ENCODE measurements around the gene SNF8. TPM values are rescaled to one million over a fixed set of nuclear protein-coding genes. Genes with fewer than 3 reads are reported as not detected.

The SNF8 gene
- total and polyA plus RNA-seq, 9 of the 15 experiments (the other 6 are each of a cell fraction or from before 2014, with no cell fraction given), result 6.9 to 149 (median 117) TPM

- TF ChIP-seq PATZ1 (CRISPR knock-in tag; IDR thresholded peaks at IDR 0.05; ENCODE audit: borderline replicate concordance) (no peak), ZNF384 (IDR thresholded peaks at IDR 0.05; ENCODE audit: low read depth, low read length) (no peak), SMAD3 (CRISPR knock-in tag; conservative IDR thresholded peaks at IDR 0.05) (no peak), ZNF311 (CRISPR knock-in tag; IDR thresholded peaks at IDR 0.05) (no peak), RBM17 (IDR thresholded peaks at IDR 0.05; ENCODE audit: borderline replicate concordance, low read depth, low read length) (no peak), NR1H2 (CRISPR knock-in tag; IDR thresholded peaks at IDR 0.05) (no peak), CCAR2 (IDR thresholded peaks at IDR 0.05; ENCODE audit: low read depth, low read length) (no peak), BRD9 (IDR thresholded peaks at IDR 0.05; ENCODE audit: low read depth, partially characterized antibody) (no peak), ZNF398 (CRISPR knock-in tag; IDR thresholded peaks at IDR 0.05) (no peak), DACH1 (IDR thresholded peaks at IDR 0.05; ENCODE audit: partially characterized antibody) (no peak), ZNF224 (CRISPR knock-in tag; IDR thresholded peaks at IDR 0.05) (no peak), ELF2 (CRISPR knock-in tag; IDR thresholded peaks at IDR 0.05) (no peak), E2F6 (IDR thresholded peaks at IDR 0.05; ENCODE audit: borderline replicate concordance in 1 of 2, extremely low read depth in 1 of 2, insufficient read depth in 1 of 2, insufficient read length in 1 of 2, low read depth in 1 of 2, low read length in 1 of 2, poor library complexity in 1 of 2, severe bottlenecking in 1 of 2) (no peak), ZNF165 (CRISPR knock-in tag; IDR thresholded peaks at IDR 0.05; ENCODE audit: borderline replicate concordance) (no peak), GTF3C2 (IDR thresholded peaks at IDR 0.05; ENCODE audit: borderline replicate concordance, extremely low read depth, insufficient read length) (no peak), E4F1 (CRISPR knock-in tag; IDR thresholded peaks at IDR 0.05; ENCODE audit: borderline replicate concordance) (no peak), ARNT (IDR thresholded peaks at IDR 0.05) (no peak), KAT7 (CRISPR knock-in tag; IDR thresholded peaks at IDR 0.05; ENCODE audit: borderline replicate concordance) (no peak)
Observed at GRCh38 chr17:48990882-48991357, 46.3 kb upstream of the SNF8 start (continued).
